ENCODE measurements around the gene ABHD14A.

- no peak for TF ChIP-seq CTCF (IDR thresholded peaks at IDR 0.05)
- no peak for TF ChIP-seq POLR2A (IDR thresholded peaks at IDR 0.05)
- TF ChIP-seq EP300 (IDR thresholded peaks at IDR 0.05): no peak
Measured at GRCh38 chr3:51943451-51944391, 31.1 kb upstream of the ABHD14A start.

All from ovary (tissue), 3 donors.